ENCODE results near the gene ZBTB16. TPM values are rescaled to one million over a fixed set of nuclear protein-coding genes. Genes with fewer than 3 reads are reported as not detected.

ZBTB16 gene
- total RNA-seq, 1 experiment from 2014 or later = not detected

GRCh38 chr11:114080219-114080618, 20.7 kb downstream of the ZBTB16 start:
- Histone ChIP-seq H3K4me1 (no peaks in the 10 kb centered on the region), H3K27ac (no peak overlapping the region)
- DNase-seq = no peak

DNA sequence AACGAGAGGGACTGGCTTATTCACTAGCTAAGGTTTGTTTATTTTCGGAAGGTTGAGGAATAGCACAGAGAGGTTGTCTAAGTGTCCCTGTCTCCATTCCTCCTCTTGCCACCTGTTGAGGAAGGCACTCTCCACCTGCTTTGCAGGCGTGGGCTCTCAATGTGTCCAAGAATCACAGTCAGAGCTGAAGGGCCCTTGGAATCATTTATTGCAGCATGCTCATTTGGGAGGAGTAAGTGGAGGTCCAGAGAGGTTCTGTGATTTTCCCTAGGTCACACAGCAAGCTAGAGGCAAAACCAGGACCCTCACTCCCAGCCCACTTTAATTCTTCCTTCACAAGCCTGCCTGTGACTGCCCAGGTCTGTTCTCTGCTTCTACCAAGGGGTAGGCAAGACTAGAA, 21.3 kb downstream of the ZBTB16 start:
- no peaks in the 10 kb centered on the region for H3K9me3 ChIP-seq (replicated peaks)
- peaks cover 8% of the 10 kb centered on the region for H3K27me3 ChIP-seq
- no peaks in the 10 kb centered on the region for H3K36me3 ChIP-seq
- no peaks in the 10 kb centered on the region for H3K4me1 ChIP-seq
- no peak overlapping the region for H3K4me3 ChIP-seq
- no peak for DNase-seq
- H3K27ac ChIP-seq = no peak overlapping the region

More at GRCh38 chr11:114080219-114080618, 20.7 kb downstream of the ZBTB16 start:
- Histone ChIP-seq H3K4me3 (no peak overlapping the region), H3K9me3 (replicated peaks) (no peaks in the 10 kb centered on the region), H3K36me3 (no peaks in the 10 kb centered on the region), H3K27me3 (peaks cover 8% of the 10 kb centered on the region)

GRCh38 chr11:114081641-114082414, 22.3 kb downstream of the ZBTB16 start:
- Histone ChIP-seq H3K27ac (no peak overlapping the region), H3K4me1 (no peaks in the 10 kb centered on the region), H3K27me3 (peaks cover 8% of the 10 kb centered on the region), H3K36me3 (no peaks in the 10 kb centered on the region), H3K9me3 (replicated peaks) (no peaks in the 10 kb centered on the region), H3K4me3 (no peak overlapping the region)
- DNase-seq = no peak

- no peak for DNase-seq
- Histone ChIP-seq H3K4me1 (no peaks in the 10 kb centered on the region), H3K9me3 (replicated peaks) (no peaks in the 10 kb centered on the region), H3K27ac (no peak overlapping the region), H3K4me3 (no peak overlapping the region), H3K36me3 (no peaks in the 10 kb centered on the region), H3K27me3 (peaks cover 8% of the 10 kb centered on the region)
These were observed 22.9 kb downstream of the ZBTB16 start for GRCh38 chr11:114082415-114082748.

GRCh38 chr11:114082767-114083181, 23.3 kb downstream of the ZBTB16 start:
- no peak for DNase-seq
- Histone ChIP-seq H3K36me3 (no peaks in the 10 kb centered on the region), H3K4me1 (no peaks in the 10 kb centered on the region), H3K27me3 (peaks cover 8% of the 10 kb centered on the region), H3K4me3 (no peak overlapping the region), H3K9me3 (replicated peaks) (no peaks in the 10 kb centered on the region), H3K27ac (no peak overlapping the region)

DNA sequence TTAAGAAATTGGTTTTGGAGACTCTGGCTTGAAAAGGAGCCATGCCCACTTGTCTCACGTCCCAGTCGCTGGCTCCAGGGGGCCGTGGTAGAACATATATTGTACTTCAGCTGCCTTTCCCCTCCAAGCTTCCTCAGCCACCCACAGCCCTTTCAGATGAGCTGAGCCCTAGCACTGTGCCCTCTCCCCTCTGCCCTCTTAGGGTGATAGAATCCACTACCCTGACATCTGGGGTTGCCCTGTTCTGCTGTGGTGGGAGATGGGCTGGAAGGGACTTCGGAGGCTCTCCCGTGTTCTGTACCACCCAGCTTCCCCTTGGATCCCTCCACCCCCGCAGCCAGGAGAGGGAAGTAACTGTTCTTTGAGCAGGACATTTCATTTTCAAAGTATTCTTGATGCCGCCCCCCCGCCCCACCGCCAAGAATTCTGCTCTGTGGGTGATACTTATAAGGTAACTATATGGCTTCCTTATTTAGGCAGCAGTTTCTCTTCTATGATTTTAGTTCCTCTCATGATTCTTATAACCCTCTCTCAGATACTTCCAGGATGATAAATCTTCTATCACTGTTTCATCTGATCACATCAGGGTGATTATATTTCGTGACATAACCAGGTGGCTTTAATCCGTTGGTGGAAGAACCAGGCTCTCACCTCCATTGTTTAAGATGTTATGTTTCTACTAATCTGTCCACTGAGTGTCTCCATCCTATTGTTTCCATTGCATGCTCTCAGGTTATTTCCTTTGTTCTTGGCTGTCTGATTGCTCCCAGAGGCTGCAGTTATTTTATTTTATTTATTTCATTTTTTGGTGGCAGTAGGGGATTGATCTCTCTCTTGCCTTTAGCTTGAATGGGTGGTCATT, 24.1 kb downstream of the ZBTB16 start:
- Histone ChIP-seq H3K9me3 (replicated peaks) (no peaks in the 10 kb centered on the region), H3K4me3 (no peak overlapping the region), H3K27ac (no peak overlapping the region), H3K4me1 (no peaks in the 10 kb centered on the region), H3K36me3 (no peaks in the 10 kb centered on the region), H3K27me3 (peaks cover 8% of the 10 kb centered on the region)
- DNase-seq = no peak

DNA sequence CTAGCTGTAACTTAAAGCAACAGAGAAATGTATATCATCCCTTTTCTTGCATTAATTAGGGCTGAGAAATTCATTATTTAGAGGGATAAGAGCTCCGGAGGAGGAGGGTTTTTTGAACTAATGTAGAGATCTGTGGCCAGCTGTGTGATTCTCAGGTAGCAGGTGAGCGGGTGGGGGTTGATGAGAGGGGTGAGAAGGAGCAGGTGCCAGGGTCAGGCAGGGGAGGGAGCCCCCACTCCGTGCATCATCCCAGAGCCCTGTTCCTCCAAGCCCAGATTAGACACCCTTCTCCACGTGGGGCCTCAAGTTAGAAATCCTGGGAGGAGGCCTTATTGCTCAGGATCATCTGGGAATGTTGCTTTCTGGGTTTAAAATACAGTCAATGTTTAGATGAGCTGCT, 24.9 kb downstream of the ZBTB16 start:
- Histone ChIP-seq H3K4me1 (no peaks in the 10 kb centered on the region), H3K9me3 (replicated peaks) (no peaks in the 10 kb centered on the region), H3K4me3 (no peak overlapping the region), H3K27me3 (peaks cover 8% of the 10 kb centered on the region), H3K36me3 (no peaks in the 10 kb centered on the region), H3K27ac (no peak overlapping the region)
- DNase-seq = no peak

DNA sequence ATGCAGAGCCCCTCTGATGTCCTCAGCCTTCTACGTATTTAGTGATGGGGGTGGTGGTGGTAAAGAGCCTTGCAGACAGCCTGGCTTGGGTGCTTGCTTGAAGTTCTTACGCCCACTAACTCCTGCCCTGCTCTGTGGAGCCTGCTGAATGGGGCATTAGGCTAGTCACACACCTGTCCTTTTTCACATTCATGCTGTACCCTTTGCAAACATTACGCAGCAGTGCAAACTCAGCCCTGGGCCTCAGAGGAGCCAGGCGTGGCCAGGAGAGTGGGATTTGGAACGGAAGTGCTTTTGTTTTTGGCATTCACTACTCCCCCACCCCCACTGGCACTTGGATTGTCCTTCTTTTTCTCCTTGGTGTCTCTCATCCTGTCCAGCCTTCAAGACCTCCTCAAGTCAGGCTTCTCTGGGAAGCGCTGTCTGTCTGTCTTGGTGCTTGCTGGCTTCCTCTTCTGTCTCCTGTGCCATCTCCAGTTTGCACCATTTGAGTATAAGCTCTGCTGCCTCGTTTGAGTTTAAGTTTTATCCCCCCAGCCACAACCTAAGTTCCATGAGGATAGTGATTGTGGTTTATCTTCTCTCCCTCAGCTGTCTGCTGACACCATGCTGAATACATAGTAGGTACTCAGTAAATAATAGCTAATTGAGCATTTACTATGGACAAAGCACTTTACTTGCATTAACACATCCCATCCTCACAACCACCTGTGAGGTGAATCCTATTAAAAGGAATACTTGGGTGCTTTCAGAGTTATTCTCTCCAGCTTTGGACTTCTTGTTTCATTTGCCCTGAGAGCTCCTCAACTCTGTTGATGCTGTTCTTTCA, 26.7 kb downstream of the ZBTB16 start:
- Histone ChIP-seq H3K4me3 (no peak overlapping the region), H3K27ac (no peak overlapping the region), H3K36me3 (no peaks in the 10 kb centered on the region), H3K9me3 (replicated peaks) (no peaks in the 10 kb centered on the region), H3K27me3 (no peaks in the 10 kb centered on the region; the same call in 1 of the 2 replicates), H3K4me1 (no peaks in the 10 kb centered on the region)
- DNase-seq = no peak

- DNase-seq = no peak
These were observed 27.5 kb downstream of the ZBTB16 start for GRCh38 chr11:114087025-114087424.

GRCh38 chr11:114088216-114088615, 28.7 kb downstream of the ZBTB16 start:
- H3K27ac ChIP-seq = no peak overlapping the region
- H3K4me3 ChIP-seq = no peak overlapping the region
- H3K9me3 ChIP-seq (replicated peaks) = no peaks in the 10 kb centered on the region
- no peak for DNase-seq
- no peaks in the 10 kb centered on the region for H3K4me1 ChIP-seq
- no peaks in the 10 kb centered on the region for H3K36me3 ChIP-seq
- H3K27me3 ChIP-seq = no peaks in the 10 kb centered on the region

More at GRCh38 chr11:114087025-114087424, 27.5 kb downstream of the ZBTB16 start:
- Histone ChIP-seq H3K4me3 (no peak overlapping the region), H3K27ac (no peak overlapping the region), H3K27me3 (no peaks in the 10 kb centered on the region), H3K4me1 (no peaks in the 10 kb centered on the region), H3K36me3 (no peaks in the 10 kb centered on the region), H3K9me3 (replicated peaks) (no peaks in the 10 kb centered on the region)

- DNase-seq = no peak
- H3K27me3 ChIP-seq = no peaks in the 10 kb centered on the region
- H3K4me3 ChIP-seq = no peak overlapping the region
- no peaks in the 10 kb centered on the region for H3K36me3 ChIP-seq
- no peaks in the 10 kb centered on the region for H3K4me1 ChIP-seq
- H3K27ac ChIP-seq = no peak overlapping the region
- no peaks in the 10 kb centered on the region for H3K9me3 ChIP-seq (replicated peaks)
These were observed 29.3 kb downstream of the ZBTB16 start for GRCh38 chr11:114088836-114089235.

DNA sequence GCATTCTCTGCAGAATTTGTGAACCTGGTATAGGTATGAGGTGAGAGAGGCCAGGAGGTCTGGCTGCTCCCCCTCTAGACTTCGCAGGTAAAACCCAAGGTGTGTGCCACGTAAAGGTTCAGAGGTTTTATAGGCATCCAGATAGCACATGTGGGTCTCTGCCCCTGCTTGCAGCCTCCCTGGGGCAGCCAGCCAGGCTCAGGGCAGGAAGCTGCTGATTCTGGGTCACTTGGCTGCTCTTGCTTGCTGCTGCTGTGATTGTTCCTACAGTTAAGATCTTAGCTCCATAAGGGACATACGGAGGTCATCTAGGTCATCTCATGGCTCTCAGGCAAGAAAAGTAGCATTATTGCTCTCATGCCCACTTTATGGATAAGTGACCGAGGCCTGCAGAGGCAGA, 30.2 kb downstream of the ZBTB16 start:
- Histone ChIP-seq H3K4me3 (no peak overlapping the region), H3K4me1 (no peaks in the 10 kb centered on the region), H3K9me3 (replicated peaks) (no peaks in the 10 kb centered on the region), H3K36me3 (no peaks in the 10 kb centered on the region), H3K27me3 (no peaks in the 10 kb centered on the region), H3K27ac (no peak overlapping the region)
- DNase-seq = no peak

DNA sequence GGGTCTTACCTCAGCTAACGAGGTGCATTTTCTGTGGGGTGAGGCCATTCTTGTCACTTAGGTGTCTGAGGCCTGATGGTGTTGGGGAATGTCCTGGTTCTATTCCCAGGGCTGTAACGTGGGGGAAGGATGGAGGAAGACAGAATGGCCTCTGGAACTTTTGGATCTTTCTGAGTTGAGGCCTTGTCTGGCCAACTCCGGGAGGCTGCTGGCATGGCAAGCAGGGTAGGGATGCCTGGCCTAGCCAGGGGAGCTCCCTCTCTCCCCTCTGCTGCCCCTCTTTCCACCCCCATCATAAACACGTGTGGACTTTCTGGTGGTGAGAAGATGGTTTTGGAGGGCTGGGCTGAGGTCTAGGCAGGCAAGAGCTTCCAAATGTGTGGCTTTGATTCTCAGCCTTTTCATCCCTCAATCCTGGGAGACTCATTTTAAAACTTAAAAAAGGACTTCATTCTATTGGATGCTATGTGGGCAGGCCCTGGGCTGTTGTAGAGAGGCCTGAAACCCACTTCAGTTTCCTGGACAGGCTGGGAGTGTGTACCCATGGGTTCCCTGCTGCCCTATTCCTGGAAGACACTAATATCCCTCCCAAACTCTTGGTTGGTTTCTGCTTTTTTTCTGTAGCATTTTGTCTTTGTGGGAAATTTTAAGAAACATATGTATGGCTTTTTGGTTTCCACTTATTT, 30.9 kb downstream of the ZBTB16 start:
- H3K27ac ChIP-seq = no peak overlapping the region
- no peaks in the 10 kb centered on the region for H3K9me3 ChIP-seq (replicated peaks)
- DNase-seq = no peak
- no peak overlapping the region for H3K4me3 ChIP-seq
- H3K27me3 ChIP-seq = no peaks in the 10 kb centered on the region
- H3K36me3 ChIP-seq = no peaks in the 10 kb centered on the region
- H3K4me1 ChIP-seq = no peaks in the 10 kb centered on the region

DNA sequence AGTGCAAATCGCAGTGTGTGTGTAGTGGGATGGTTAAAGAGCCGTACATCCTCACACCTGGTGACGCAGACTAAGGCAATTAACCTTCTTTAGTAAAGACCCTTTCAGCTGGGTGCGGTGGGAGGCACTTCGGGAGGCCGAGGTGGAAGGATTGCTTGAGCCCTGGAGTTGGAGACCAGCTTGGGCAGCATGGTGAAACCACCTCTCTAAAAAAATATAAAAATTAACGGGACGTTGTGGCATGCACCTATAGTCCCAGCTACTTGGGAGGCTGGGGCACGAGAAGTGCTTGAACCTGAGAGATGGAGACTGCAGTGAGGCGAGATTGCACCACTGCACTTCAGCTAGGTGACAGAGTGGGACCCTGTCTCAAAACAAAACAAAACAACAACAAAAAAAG, 31.5 kb downstream of the ZBTB16 start:
- no peaks in the 10 kb centered on the region for H3K36me3 ChIP-seq
- no peaks in the 10 kb centered on the region for H3K9me3 ChIP-seq (replicated peaks)
- H3K4me3 ChIP-seq = no peak overlapping the region
- no peaks in the 10 kb centered on the region for H3K4me1 ChIP-seq
- DNase-seq = no peak
- no peak overlapping the region for H3K27ac ChIP-seq
- no peaks in the 10 kb centered on the region for H3K27me3 ChIP-seq

All from SJCRH30 (cell line).